Endothelial cell of umbilical vein (primary cell): ENCODE measurements around the gene RBMS3. TPM values are rescaled to one million over a fixed set of nuclear protein-coding genes. Genes with fewer than 3 reads are reported as not detected.

ENCODE experiments used
- BruUV-seq: library from RNA; stranded (reverse); fragments of 400-500 nt; replicated peaks from 2 replicates; lab custom pipeline; 2021; lab: Mats Ljungman, UMichigan
- CTCF ChIA-PET: fragments of 300-600, 350-600 bp; sonication (Branson Sonifier 250); formaldehyde crosslinking; loops from one replicate; lab custom pipeline; 2021; ENCODE audit warnings: antibody characterized with exemption, inconsistent platforms; lab: Charles Lee
- POLR2A ChIA-PET: fragments of 300-600, 350-600 bp; sonication (Branson Sonifier 250); formaldehyde crosslinking; loops from one replicate; lab custom pipeline; 2021; ENCODE audit warnings: antibody characterized with exemption, inconsistent platforms; lab: Charles Lee
- DNase-seq: peaks from one replicate; pipeline ENCODE4 v3.0.0-alpha.2; 2011; ENCODE audit warnings: low read depth, low spot score
- FAIRE-seq: peaks from 2 replicates; lab custom pipeline; 2011; peaks lifted over from hg19 to GRCh38; lab: Jason Lieb, UNC
- H2AFZ ChIP-seq: 2 replicates; pipeline ENCODE4 v1.6.0; 2012; ENCODE audit warnings: low read depth, low read length, control low read depth, inconsistent platforms
- H3K27ac ChIP-seq: 2 replicates; pipeline ENCODE4 v1.5.1; 2011; ENCODE audit warnings: low read depth, mild to moderate bottlenecking, control low read depth, low read length, moderate library complexity; ENCODE audit not compliant: insufficient read depth
- H3K27me3 ChIP-seq, 2 experiments: 2 replicates each; pipeline versions ENCODE4 v1.6.0 to v1.6.1; 2011; ENCODE audit warnings: low read length in 2 of 2, mixed read lengths in 1 of 2; ENCODE audit not compliant: control insufficient read depth in 2 of 2, insufficient read depth in 2 of 2
- H3K36me3 ChIP-seq, 2 experiments: 2 replicates in 1 of 2; 3 replicates in 1 of 2; pipeline ENCODE4 v1.5.1; 2011; ENCODE audit warnings: low read length in 2 of 2, mild to moderate bottlenecking in 1 of 2, moderate library complexity in 1 of 2; ENCODE audit not compliant: control insufficient read depth in 2 of 2, insufficient read depth in 2 of 2; ENCODE audit errors: extremely low read depth in 1 of 2
- H3K4me1 ChIP-seq: 3 replicates; pipeline ENCODE4 v1.5.1; 2011; ENCODE audit warnings: mild to moderate bottlenecking, low read length; ENCODE audit not compliant: control insufficient read depth, insufficient read depth; ENCODE audit errors: extremely low read depth
- H3K4me2 ChIP-seq: 2 replicates; pipeline ENCODE4 v1.6.1; 2011; ENCODE audit warnings: low read length, control low read depth, mixed read lengths; ENCODE audit not compliant: insufficient read depth
- H3K4me3 ChIP-seq, 3 experiments: fragments of 200-600 bp in 1 of 3; sonication (generic), shearing (Covaris generic) in 1 of 3; replicated peaks in 1 of 3; 2 replicates each; pipeline ENCODE4 v1.5.1; 2011 to 2016; ENCODE audit warnings: control low read depth in 3 of 3, low read length in 3 of 3, mild to moderate bottlenecking in 2 of 3, inconsistent platforms in 1 of 3, low read depth in 1 of 3, moderate library complexity in 1 of 3; ENCODE audit not compliant: insufficient read depth in 1 of 3
- H3K79me2 ChIP-seq: 2 replicates; pipeline ENCODE4 v1.6.0; 2012; ENCODE audit warnings: low read length, inconsistent platforms; ENCODE audit not compliant: control insufficient read depth, insufficient read depth
- H3K9ac ChIP-seq: replicated peaks from 2 replicates; pipeline ENCODE3; 2011; ENCODE audit warnings: low read length, control low read depth; ENCODE audit not compliant: insufficient read depth; ENCODE audit errors: extremely low read depth
- H3K9me1 ChIP-seq: replicated peaks from 3 replicates; pipeline ENCODE4 v1.6.0; 2011; ENCODE audit warnings: mild to moderate bottlenecking, low read length; ENCODE audit not compliant: control insufficient read depth, insufficient read depth; ENCODE audit errors: extremely low read depth
- H3K9me3 ChIP-seq: replicated peaks from 2 replicates; pipeline ENCODE4 v1.5.1; 2012; ENCODE audit warnings: low read length, inconsistent platforms; ENCODE audit not compliant: control insufficient read depth, insufficient read depth
- H4K20me1 ChIP-seq: replicated peaks from 2 replicates; pipeline ENCODE3; 2011; ENCODE audit warnings: mild to moderate bottlenecking, low read length; ENCODE audit not compliant: control insufficient read depth, insufficient read depth; ENCODE audit errors: extremely low read depth
- CTCF ChIP-seq, 2 donors: IDR thresholded peaks; 1 replicate in 1 of 2; 2 replicates in 1 of 2; pipeline ENCODE4 v1.5.1; 2011; ENCODE audit warnings: low read length in 2 of 2, mild to moderate bottlenecking in 2 of 2, moderate library complexity in 2 of 2, control low read depth in 1 of 2, inconsistent platforms in 1 of 2, low read depth in 1 of 2; ENCODE audit not compliant: insufficient read depth in 1 of 2; ENCODE audit errors: extremely low read depth in 1 of 2
- EZH2 ChIP-seq: IDR thresholded peaks from 2 replicates; pipeline ENCODE4 v1.6.1; 2012; ENCODE audit warnings: borderline replicate concordance, low read depth, mild to moderate bottlenecking, moderate library complexity, low read length, inconsistent platforms; ENCODE audit not compliant: severe bottlenecking
- FOS ChIP-seq: IDR thresholded peaks from 2 replicates; pipeline ENCODE4 v1.6.1; 2011; ENCODE audit warnings: mild to moderate bottlenecking, low read length, moderate library complexity, borderline replicate concordance; ENCODE audit not compliant: insufficient read depth
- GATA2 ChIP-seq: IDR thresholded peaks from 2 replicates; pipeline ENCODE4 v1.7.0; 2011; ENCODE audit warnings: low read depth, mild to moderate bottlenecking, moderate library complexity, mixed read lengths, low read length; ENCODE audit not compliant: insufficient read length, insufficient read depth
- JUN ChIP-seq: IDR thresholded peaks from 2 replicates; pipeline ENCODE4 v1.6.1; 2011; ENCODE audit warnings: borderline replicate concordance, low read depth; ENCODE audit not compliant: insufficient read length, insufficient read depth
- MYC ChIP-seq: IDR thresholded peaks from one replicate; pipeline ENCODE4 v1.6.1; 2011; ENCODE audit warnings: mild to moderate bottlenecking, low read depth, low read length
- POLR2A ChIP-seq: IDR thresholded peaks from 2 replicates; pipeline ENCODE4 v1.6.1; 2012; ENCODE audit warnings: low read depth, mild to moderate bottlenecking, control low read depth, low read length
- POLR2AphosphoS5 ChIP-seq: IDR thresholded peaks from 2 replicates; pipeline ENCODE4 v1.6.1; 2012; ENCODE audit warnings: low read depth, mild to moderate bottlenecking, control low read depth, low read length, moderate library complexity; ENCODE audit not compliant: insufficient read depth
- dilution Hi-C: fragments of 300-500 bp; cut with MboI; formaldehyde crosslinking; loops from one replicate; pipeline ENCODE4 v1.15.0; 2019; ENCODE audit warnings: low sequenced_read_pairs; ENCODE audit not compliant: extremely low pct_ligation_motif_present
- intact Hi-C: fragments of 100-400 bp; cut with micrococcal nuclease; formaldehyde crosslinking; loops from one replicate; pipeline ENCODE4 v1.10.0; 2022
- polyA plus RNA-seq, 4 experiments: library from polyadenylated mRNA; depleted of rRNA in 3 of 4; stranded (reverse) in 3 of 4; unstranded in 1 of 4; fragments of >200 nt; gene quantifications; 2 replicates each; pipeline versions ENCODE4 v1.2.1 to v1.2.3, GENCODE V29; 2011 to 2012; ENCODE audit warnings: missing spikeins in 1 of 4
- total RNA-seq: library from RNA; stranded (reverse); gene quantifications from 2 replicates; pipeline ENCODE4 v1.2.3, GENCODE V29; 2021
- TF ChIP-seq, protein P1 (sequence below): IDR thresholded peaks from 2 replicates; pipeline ENCODE4 v1.6.1; 2011; ENCODE audit not compliant: insufficient read depth, insufficient read length

Gene RBMS3
- total and polyA plus RNA-seq, 2 donors (not counting 3 experiments of a cell fraction or from before 2014, with no cell fraction given): 13.6 to 42.3 TPM

- no peak for DNase-seq
- Histone ChIP-seq H3K79me2 (no peaks in the 10 kb centered on the region), H3K9me3 (no peaks in the 10 kb centered on the region), H2AFZ (no peak overlapping the region), H3K27me3 (no peaks in the 10 kb centered on the region), H4K20me1 (no peaks in the 10 kb centered on the region), H3K4me1 (no peaks in the 10 kb centered on the region), H3K27ac (no peak overlapping the region), H3K36me3 (no peaks in the 10 kb centered on the region), H3K9me1 (no peaks in the 10 kb centered on the region), H3K4me3 (no peak overlapping the region), H3K9ac (no peak overlapping the region), H3K4me2 (no peak overlapping the region)
- dilution Hi-C loops: no loop called here
- no peak for FAIRE-seq
- CTCF ChIA-PET: no interaction called here
- intact Hi-C loops: no loop called here
- no TSS peak for BruUV-seq
- POLR2A ChIA-PET: no interaction called here
- no peak for TF ChIP-seq CTCF (IDR thresholded peaks at IDR 0.05; ENCODE audit: extremely low read depth in 1 of 2, insufficient read depth in 1 of 2, low read depth in 1 of 2, low read length in 2 of 2)
- no peak for TF ChIP-seq MYC
- no peak for TF ChIP-seq JUN
- TF ChIP-seq EZH2: no peak
- TF ChIP-seq POLR2AphosphoS5: no peak
- no peak for TF ChIP-seq POLR2A
- TF ChIP-seq GATA2: no peak
- TF ChIP-seq, protein P1, sequence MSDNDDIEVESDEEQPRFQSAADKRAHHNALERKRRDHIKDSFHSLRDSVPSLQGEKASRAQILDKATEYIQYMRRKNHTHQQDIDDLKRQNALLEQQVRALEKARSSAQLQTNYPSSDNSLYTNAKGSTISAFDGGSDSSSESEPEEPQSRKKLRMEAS: no peak
- TF ChIP-seq FOS: no peak
Measured at GRCh38 chr3:29611252-29611651, 330.4 kb downstream of the RBMS3 start.
